Peyer's patch (tissue), 4 donors: ENCODE measurements around the gene PAQR4. TPM values are rescaled to one million over a fixed set of nuclear protein-coding genes. Genes with fewer than 3 reads are reported as not detected.

ENCODE experiments used
- DNase-seq, 3 donors: peaks; one replicate each; pipeline ENCODE4 v3.0.0-alpha.2; 2017 to 2019
- H3K27ac ChIP-seq, 4 donors: fragments of 200-600 bp; sonication (generic); one replicate each; pipeline ENCODE4 v1.5.1; 2016 to 2019
- H3K27me3 ChIP-seq, 2 donors: fragments of 200-600 bp; sonication (generic); one replicate each; pipeline ENCODE4 v1.5.1; 2019
- H3K36me3 ChIP-seq, 3 donors: fragments of 200-600 bp; sonication (generic); one replicate each; pipeline ENCODE4 v1.5.1; 2016 to 2019
- H3K4me1 ChIP-seq, 4 donors: fragments of 200-600 bp; sonication (generic); one replicate each; pipeline ENCODE4 v1.5.1; 2016 to 2019
- H3K4me3 ChIP-seq, 4 donors: fragments of 200-600 bp; sonication (generic); 1 replicate in 3 of 4; 2 replicates in 1 of 4; pipeline ENCODE4 v1.5.1; 2016 to 2019; ENCODE audit warnings: mild to moderate bottlenecking in 1 of 4
- H3K9me3 ChIP-seq, 4 donors: fragments of 200-600 bp; sonication (generic); one replicate each; pipeline ENCODE4 v1.5.1; 2016 to 2019; ENCODE audit warnings: mild to moderate bottlenecking in 1 of 4
- CTCF ChIP-seq, 6 experiments: fragments of 450-650 bp in 4 of 6; fragments of 200-600 bp in 2 of 6; sonication (generic) in 1 of 6; IDR thresholded peaks; one replicate each; pipeline ENCODE4 v1.5.1; 2017 to 2019; ENCODE audit warnings: antibody characterized with exemption in 6 of 6, mild to moderate bottlenecking in 3 of 6, moderate library complexity in 1 of 6
- POLR2A ChIP-seq, 2 donors: fragments of 450-650 bp; IDR thresholded peaks; one replicate each; pipeline ENCODE4 v1.5.1; 2017; ENCODE audit warnings: antibody characterized with exemption in 2 of 2, mild to moderate bottlenecking in 2 of 2, moderate library complexity in 2 of 2
- total RNA-seq, 4 donors: library from RNA; depleted of rRNA; stranded (reverse); fragments of >200 nt; gene quantifications; one replicate each; pipeline ENCODE4 v1.1.0, GENCODE V29; 2016

The PAQR4 gene
- total RNA-seq, 4 donors from 2014 or later = 6.3 to 13.2 (median 9.2) TPM

- H3K27ac ChIP-seq = peak overlapping the region in 3 of 4 donors; percentile 67 to 95 (median 84)
- H3K4me1 ChIP-seq = peaks cover 8 to 31% (median 14%) of the 10 kb centered on the region in 4 donors
- TF ChIP-seq POLR2A (IDR thresholded peaks at IDR 0.05) = peak; percentile 35 to 71
- no peak for TF ChIP-seq CTCF (IDR thresholded peaks at IDR 0.05)
- no peaks in the 10 kb centered on the region for H3K27me3 ChIP-seq
- no peaks in the 10 kb centered on the region for H3K9me3 ChIP-seq
- DNase-seq = peak in 2 of 3 donors; percentile 87
- peak overlapping the region in 2 of 4 donors; percentile 28 to 53 for H3K4me3 ChIP-seq
- no peaks in the 10 kb centered on the region for H3K36me3 ChIP-seq
Observed at GRCh38 chr16:3007059-3007956, 38.2 kb downstream of the PAQR4 start.

DNA sequence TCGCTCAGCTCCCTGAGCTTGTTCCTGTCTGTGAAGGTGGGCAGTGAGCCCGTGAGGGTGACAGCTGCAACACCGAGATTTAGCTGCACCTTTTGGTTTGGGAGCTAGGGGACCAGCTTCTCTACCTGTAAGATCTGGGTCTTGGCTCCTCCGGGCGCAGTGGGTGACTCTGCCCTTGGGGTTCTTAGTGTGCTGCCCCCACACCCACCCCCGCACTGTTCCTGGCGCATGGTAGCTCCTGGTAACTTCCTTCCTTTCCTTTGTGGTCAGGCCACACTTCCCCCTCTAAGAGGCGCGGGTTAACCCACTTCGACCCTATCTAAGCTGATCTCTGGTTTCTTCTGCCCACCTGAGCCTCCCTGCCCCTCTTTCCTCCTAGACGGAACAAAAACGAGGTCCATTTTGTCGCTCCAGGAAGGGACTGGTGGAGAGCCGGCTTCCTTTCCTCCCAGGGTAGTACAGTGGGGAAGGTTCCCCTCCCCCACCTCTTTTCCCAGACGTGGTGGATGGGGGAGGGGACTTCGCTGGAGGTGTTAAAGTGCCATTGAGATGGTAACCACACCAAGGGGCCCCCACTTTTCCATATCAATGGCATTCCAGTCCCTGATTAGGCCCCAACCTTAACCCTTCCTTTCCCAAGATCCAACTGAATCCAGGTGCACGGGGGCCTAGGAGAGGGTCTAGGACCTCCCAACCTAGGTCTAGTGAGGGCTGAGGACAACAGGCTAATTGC, 39.0 kb downstream of the PAQR4 start:
- TF ChIP-seq POLR2A (IDR thresholded peaks at IDR 0.05) = no peak
- TF ChIP-seq CTCF (IDR thresholded peaks at IDR 0.05) = no peak
- no peaks in the 10 kb centered on the region for H3K27me3 ChIP-seq
- peak overlapping the region in 3 of 4 donors; percentile 67 to 95 (median 84) for H3K27ac ChIP-seq
- H3K4me3 ChIP-seq = peak overlapping the region in 3 of 4 donors; percentile 2 to 28 (median 16)
- DNase-seq = peak in 2 of 3 donors; percentile 31 to 60
- H3K9me3 ChIP-seq = no peaks in the 10 kb centered on the region
- no peaks in the 10 kb centered on the region for H3K36me3 ChIP-seq
- H3K4me1 ChIP-seq = peaks cover 8 to 31% (median 14%) of the 10 kb centered on the region in 4 donors

DNA sequence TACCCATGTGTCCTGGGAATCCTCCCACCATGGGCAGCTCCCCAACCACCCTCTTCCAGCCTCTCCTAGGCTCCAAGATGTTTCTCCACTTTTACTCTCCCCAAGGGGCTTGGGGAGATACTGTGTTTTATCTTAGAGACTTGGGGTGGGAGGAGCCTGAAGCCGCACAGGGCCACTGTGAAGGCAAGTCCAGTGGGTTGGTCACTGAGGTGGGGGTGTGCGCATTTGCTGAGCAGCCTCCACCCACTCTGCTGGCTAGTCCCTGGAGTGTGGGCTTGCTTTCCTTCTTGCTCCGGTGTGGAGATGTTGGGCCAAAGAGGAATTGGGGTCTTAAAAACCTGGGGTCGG, 39.5 kb downstream of the PAQR4 start:
- DNase-seq = no peak
- H3K27ac ChIP-seq = peak overlapping the region in 1 of 4 donors; percentile 95
- no peak overlapping the region for H3K4me3 ChIP-seq
- H3K4me1 ChIP-seq = peaks cover 8 to 31% (median 14%) of the 10 kb centered on the region in 4 donors
- H3K9me3 ChIP-seq = no peaks in the 10 kb centered on the region
- no peaks in the 10 kb centered on the region for H3K36me3 ChIP-seq
- no peaks in the 10 kb centered on the region for H3K27me3 ChIP-seq
- TF ChIP-seq POLR2A (IDR thresholded peaks at IDR 0.05) (no peak), CTCF (IDR thresholded peaks at IDR 0.05) (no peak)

- H3K27me3 ChIP-seq = no peaks in the 10 kb centered on the region
- no peaks in the 10 kb centered on the region for H3K9me3 ChIP-seq
- H3K4me1 ChIP-seq = peaks cover 8 to 31% (median 13%) of the 10 kb centered on the region in 4 donors
- DNase-seq = no peak
- no peak overlapping the region for H3K4me3 ChIP-seq
- H3K36me3 ChIP-seq = no peaks in the 10 kb centered on the region
- H3K27ac ChIP-seq = no peak overlapping the region
- TF ChIP-seq POLR2A (IDR thresholded peaks at IDR 0.05) (no peak), CTCF (IDR thresholded peaks at IDR 0.05) (no peak)
Observed at GRCh38 chr16:3009568-3010390, 40.6 kb downstream of the PAQR4 start.

- no peak for DNase-seq
- no peaks in the 10 kb centered on the region for H3K36me3 ChIP-seq
- TF ChIP-seq CTCF (IDR thresholded peaks at IDR 0.05) (no peak), POLR2A (IDR thresholded peaks at IDR 0.05) (no peak)
- peaks cover 8 to 31% (median 12%) of the 10 kb centered on the region in 4 donors for H3K4me1 ChIP-seq
- no peaks in the 10 kb centered on the region for H3K27me3 ChIP-seq
- no peak overlapping the region for H3K27ac ChIP-seq
- H3K9me3 ChIP-seq = no peaks in the 10 kb centered on the region
- no peak overlapping the region for H3K4me3 ChIP-seq
Observed at GRCh38 chr16:3010510-3010909, 41.4 kb downstream of the PAQR4 start.
